IMR-90 (cell line): ENCODE data around the gene CALU. TPM values are rescaled to one million over a fixed set of nuclear protein-coding genes. Genes with fewer than 3 reads are reported as not detected.
A peak's percentile ranks its signal among the peaks of the same experiment; 100 is the strongest.

Experiments used
- ATAC-seq: fragments of 200-7000 bp; cut with Tn5 transposase; 2 replicates; pipeline ENCODE4 v1.9.1; 2020; ENCODE audit warnings: low read depth, mild to moderate bottlenecking, moderate library complexity
- BruUV-seq: library from RNA; stranded (reverse); fragments of 400-500 nt; replicated peaks from 2 replicates; lab custom pipeline; 2021; lab: Mats Ljungman, UMichigan
- CTCF ChIA-PET: fragments of 300-600 bp; formaldehyde crosslinking; extraction: SDS; loops from one replicate; lab custom pipeline; 2021; ENCODE audit warnings: antibody characterized with exemption; lab: Yijun Ruan, JAX
- POLR2A ChIA-PET: fragments of 300-600 bp; sonication (Branson Sonifier 250); formaldehyde crosslinking; loops from one replicate; lab custom pipeline; 2022; ENCODE audit warnings: antibody characterized with exemption; ENCODE audit not compliant: unreplicated experiment; lab: Charles Lee
- DNase-seq: peaks from one replicate; pipeline ENCODE4 v3.0.0; 2013
- H2AFZ ChIP-seq: replicated peaks from 2 replicates; pipeline ENCODE3; 2013; ENCODE audit warnings: low read length, mild to moderate bottlenecking; ENCODE audit not compliant: poor library complexity
- H2AK5ac ChIP-seq: 2 replicates; pipeline ENCODE4 v1.6.1; 2013; ENCODE audit warnings: low read depth, low read length, inconsistent platforms
- H2AK9ac ChIP-seq: replicated peaks from 2 replicates; pipeline ENCODE3; 2013; ENCODE audit warnings: mild to moderate bottlenecking, low read depth, low read length, moderate library complexity; ENCODE audit not compliant: poor library complexity
- H2BK120ac ChIP-seq: 2 replicates; pipeline ENCODE4 v1.6.1; 2013; ENCODE audit warnings: low read depth, low read length, inconsistent platforms
- H2BK15ac ChIP-seq: 3 replicates; pipeline ENCODE4 v1.6.1; 2013; ENCODE audit warnings: low read depth, low read length, inconsistent platforms
- H2BK20ac ChIP-seq: 2 replicates; pipeline ENCODE4 v1.6.1; 2013; ENCODE audit warnings: low read depth, mild to moderate bottlenecking, inconsistent platforms, low read length, moderate library complexity
- H2BK5ac ChIP-seq: 2 replicates; pipeline ENCODE4 v1.6.1; 2013; ENCODE audit warnings: mild to moderate bottlenecking, low read depth, low read length, inconsistent platforms; ENCODE audit not compliant: poor library complexity, severe bottlenecking
- H3K14ac ChIP-seq: replicated peaks from 2 replicates; pipeline ENCODE4 v1.6.1; 2013; ENCODE audit warnings: low read depth, low read length, inconsistent platforms
- H3K18ac ChIP-seq: 2 replicates; pipeline ENCODE4 v1.6.1; 2013; ENCODE audit warnings: low read depth, low read length, control low read depth
- H3K23ac ChIP-seq: 2 replicates; pipeline ENCODE4 v1.6.1; 2013; ENCODE audit warnings: low read depth, low read length, inconsistent platforms
- H3K27ac ChIP-seq: 2 replicates; pipeline ENCODE4 v1.5.1; 2013; ENCODE audit warnings: mild to moderate bottlenecking, control low read depth, low read length; ENCODE audit not compliant: insufficient read depth
- H3K27me3 ChIP-seq: 2 replicates; pipeline ENCODE4 v1.6.1; 2013; ENCODE audit warnings: low read length; ENCODE audit not compliant: control insufficient read depth, insufficient read depth
- H3K36me3 ChIP-seq: 2 replicates; pipeline ENCODE4 v1.6.1; 2013; ENCODE audit warnings: low read length, mixed read lengths; ENCODE audit not compliant: control insufficient read depth, insufficient read depth
- H3K4ac ChIP-seq: 2 replicates; pipeline ENCODE4 v1.6.1; 2013; ENCODE audit warnings: low read depth, low read length, inconsistent platforms
- H3K4me1 ChIP-seq: 2 replicates; pipeline ENCODE4 v1.6.1; 2013; ENCODE audit warnings: low read length, mixed read lengths; ENCODE audit not compliant: control insufficient read depth, insufficient read depth
- H3K4me2 ChIP-seq: 2 replicates; pipeline ENCODE4 v1.6.1; 2013; ENCODE audit warnings: low read depth, mild to moderate bottlenecking, control low read depth, low read length, moderate library complexity
- H3K4me3 ChIP-seq: 2 replicates; pipeline ENCODE4 v1.5.1; 2013; ENCODE audit warnings: low read depth, mild to moderate bottlenecking, control low read depth, low read length, moderate library complexity; ENCODE audit not compliant: insufficient read depth
- H3K56ac ChIP-seq: 2 replicates; pipeline ENCODE4 v1.6.1; 2013; ENCODE audit warnings: low read length, inconsistent platforms; ENCODE audit not compliant: insufficient read depth; ENCODE audit errors: extremely low read depth
- H3K79me1 ChIP-seq, 2 experiments: 2 replicates each; pipeline ENCODE4 v1.6.1; 2013; ENCODE audit warnings: low read length in 2 of 2, inconsistent platforms in 1 of 2, low read depth in 1 of 2
- H3K9ac ChIP-seq: 2 replicates; pipeline ENCODE4 v1.6.1; 2013; ENCODE audit warnings: low read depth, low read length, control low read depth
- H3K9me1 ChIP-seq: 2 replicates; pipeline ENCODE4 v1.6.1; 2013; ENCODE audit warnings: low read length, inconsistent platforms; ENCODE audit not compliant: insufficient read depth
- H3K9me3 ChIP-seq: 2 replicates; pipeline ENCODE4 v1.6.1; 2013; ENCODE audit warnings: low read length; ENCODE audit not compliant: control insufficient read depth, insufficient read depth
- H4K20me1 ChIP-seq: 2 replicates; pipeline ENCODE4 v1.6.1; 2013; ENCODE audit warnings: low read length, inconsistent platforms; ENCODE audit not compliant: insufficient read depth
- H4K5ac ChIP-seq: 2 replicates; pipeline ENCODE4 v1.6.1; 2013; ENCODE audit warnings: mild to moderate bottlenecking, low read depth, low read length, control low read depth
- H4K8ac ChIP-seq, 2 experiments: 2 replicates each; pipeline ENCODE4 v1.6.1; 2013; ENCODE audit warnings: low read depth in 2 of 2, low read length in 2 of 2, control low read depth in 1 of 2, inconsistent platforms in 1 of 2
- H4K91ac ChIP-seq: 2 replicates; pipeline ENCODE4 v1.6.1; 2013; ENCODE audit warnings: low read depth, low read length, inconsistent platforms; ENCODE audit not compliant: insufficient read depth
- BHLHE40 ChIP-seq: fragments of 150-350 bp; IDR thresholded peaks from 2 replicates; pipeline ENCODE4 v1.6.1; 2016; ENCODE audit warnings: mild to moderate bottlenecking, low read depth, low read length
- MAFK ChIP-seq: IDR thresholded peaks from 2 replicates; pipeline ENCODE4 v1.6.1; 2012; ENCODE audit warnings: low read depth, low read length, improper control_type of control experiment
- WGBS, 2 experiments: methylation state at CpG; one replicate each; pipeline versions ENCODE4 v1.1.5 to v1.1.7; 2013; ENCODE audit warnings: missing lambda C conversion rate in 2 of 2; ENCODE audit not compliant: insufficient read length in 1 of 2; ENCODE audit errors: extremely low coverage in 2 of 2; 5-methylcytosine and 5-hydroxymethylcytosine counted together
- dilution Hi-C: fragments of 300-500 bp; cut with HindIII; formaldehyde crosslinking; loops from one replicate; pipeline ENCODE4 v1.14.3; 2018; ENCODE audit warnings: low sequenced_read_pairs; ENCODE audit not compliant: unreplicated experiment
- in situ Hi-C: fragments of 300-500 bp; cut with MboI; formaldehyde crosslinking; loops from 3 replicates; pipeline ENCODE4 v1.14.3; 2019; ENCODE audit warnings: low sequenced_read_pairs, inconsistent platforms, mixed read lengths
- intact Hi-C: fragments of 100-400 bp; cut with micrococcal nuclease; formaldehyde crosslinking; loops from 2 replicates; pipeline ENCODE4 v1.10.0; 2022
- polyA plus RNA-seq, 3 experiments: library from polyadenylated mRNA; depleted of rRNA; stranded (reverse); fragments of >200 nt; gene quantifications; 2 replicates each; pipeline ENCODE4 v1.2.3, GENCODE V29; 2012; ENCODE audit warnings: low replicate concordance in 1 of 3
- total RNA-seq: library from RNA; depleted of rRNA; stranded (reverse); fragments of >200 nt; gene quantifications from 2 replicates; pipeline ENCODE4 v1.2.3, GENCODE V29; 2012

The CALU gene
- total and polyA plus RNA-seq, 2 of the 4 experiments (the other 2 are of a cell fraction), result 421 to 525 TPM

GRCh38 chr7:128694738-128695137 is 44.4 kb upstream of the CALU start:
- POLR2A ChIA-PET, result no interaction called here
- CTCF ChIA-PET, result no interaction called here
- no peaks in the 10 kb centered on the region for H3K36me3 ChIP-seq
- H3K27me3 ChIP-seq, result peaks cover 15% of the 10 kb centered on the region
- TF ChIP-seq MAFK, result peak; percentile 92
- no peak for TF ChIP-seq BHLHE40
- H4K8ac ChIP-seq, result no peak overlapping the region
- H2AFZ ChIP-seq, result no peak overlapping the region
- no peak overlapping the region for H2BK20ac ChIP-seq
- H4K5ac ChIP-seq, result no peak overlapping the region
- in situ Hi-C loops (no loop called here), dilution Hi-C loops (no loop called here), intact Hi-C loops (no loop called here)
- no peak overlapping the region for H3K4me3 ChIP-seq
- DNase-seq (no peak), ATAC-seq (no peak)
- no peak overlapping the region for H3K18ac ChIP-seq
- no peaks in the 10 kb centered on the region for H3K9me1 ChIP-seq
- H2BK120ac ChIP-seq, result no peak overlapping the region
- no peak overlapping the region for H3K56ac ChIP-seq
- no peaks in the 10 kb centered on the region for H3K79me1 ChIP-seq
- no peak overlapping the region for H2BK15ac ChIP-seq
- no CpG with 5 or more reads among the region's 2 CpGs for WGBS, 2 experiments
- no peak overlapping the region for H2AK5ac ChIP-seq
- H3K4ac ChIP-seq, result no peak overlapping the region
- no peaks in the 10 kb centered on the region for H3K4me1 ChIP-seq
- H2AK9ac ChIP-seq, result no peak overlapping the region
- H3K23ac ChIP-seq, result no peak overlapping the region
- H3K27ac ChIP-seq, result no peak overlapping the region
- no peak overlapping the region for H3K14ac ChIP-seq
- no peaks in the 10 kb centered on the region for H4K20me1 ChIP-seq
- H3K9ac ChIP-seq, result no peak overlapping the region
- no peak overlapping the region for H4K91ac ChIP-seq
- no peak overlapping the region for H2BK5ac ChIP-seq
- H3K4me2 ChIP-seq, result no peak overlapping the region
- no TSS peak for BruUV-seq
- no peaks in the 10 kb centered on the region for H3K9me3 ChIP-seq
